GM18508 (cell line): ENCODE results near the gene GATA6.
"Not testable (repeated sequence)": the region's sequence is repeated elsewhere in the genome, so short reads cannot be mapped to it uniquely, and the experiment has no call there.

Experiments
- ATAC-seq: cut with Tn5 transposase; IDR thresholded peaks from one replicate; pipeline ENCODE4 v1.9.1; 2021; ENCODE audit warnings: moderate number of reproducible peaks; ENCODE audit not compliant: insufficient read depth, unreplicated experiment

Gene GATA6

DNA sequence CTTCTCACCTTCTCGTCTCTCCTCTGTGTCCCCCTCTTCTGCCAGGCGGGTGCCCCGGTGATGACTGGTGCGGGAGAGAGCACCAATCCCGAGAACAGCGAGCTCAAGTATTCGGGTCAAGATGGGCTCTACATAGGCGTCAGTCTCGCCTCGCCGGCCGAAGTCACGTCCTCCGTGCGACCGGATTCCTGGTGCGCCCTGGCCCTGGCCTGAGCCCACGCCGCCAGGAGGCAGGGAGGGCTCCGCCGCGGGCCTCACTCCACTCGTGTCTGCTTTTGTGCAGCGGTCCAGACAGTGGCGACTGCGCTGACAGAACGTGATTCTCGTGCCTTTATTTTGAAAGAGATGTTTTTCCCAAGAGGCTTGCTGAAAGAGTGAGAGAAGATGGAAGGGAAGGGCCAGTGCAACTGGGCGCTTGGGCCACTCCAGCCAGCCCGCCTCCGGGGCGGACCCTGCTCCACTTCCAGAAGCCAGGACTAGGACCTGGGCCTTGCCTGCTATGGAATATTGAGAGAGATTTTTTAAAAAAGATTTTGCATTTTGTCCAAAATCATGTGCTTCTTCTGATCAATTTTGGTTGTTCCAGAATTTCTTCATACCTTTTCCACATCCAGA is 31.3 kb downstream of the GATA6 start:
- ATAC-seq, result no peak

DNA sequence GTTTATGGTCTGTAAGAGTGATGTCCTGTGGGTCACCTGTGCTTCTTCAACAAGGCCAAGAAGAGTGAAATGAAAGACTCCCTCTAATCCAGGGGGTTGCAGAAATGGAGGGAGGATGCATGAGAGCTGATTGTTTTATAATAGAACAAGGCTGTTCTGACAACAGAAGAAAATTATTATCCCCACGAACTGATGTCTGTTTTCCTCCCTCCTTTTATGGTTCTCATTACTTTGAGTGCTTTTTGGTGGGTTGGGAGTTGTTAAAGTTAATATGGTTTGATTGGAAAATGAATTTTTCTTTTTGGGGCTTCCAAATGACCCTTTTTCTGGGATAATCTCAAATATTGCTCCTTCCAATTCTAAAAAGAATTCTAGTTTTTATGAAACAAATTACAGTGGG is 33.6 kb downstream of the GATA6 start:
- ATAC-seq, result no peak

DNA sequence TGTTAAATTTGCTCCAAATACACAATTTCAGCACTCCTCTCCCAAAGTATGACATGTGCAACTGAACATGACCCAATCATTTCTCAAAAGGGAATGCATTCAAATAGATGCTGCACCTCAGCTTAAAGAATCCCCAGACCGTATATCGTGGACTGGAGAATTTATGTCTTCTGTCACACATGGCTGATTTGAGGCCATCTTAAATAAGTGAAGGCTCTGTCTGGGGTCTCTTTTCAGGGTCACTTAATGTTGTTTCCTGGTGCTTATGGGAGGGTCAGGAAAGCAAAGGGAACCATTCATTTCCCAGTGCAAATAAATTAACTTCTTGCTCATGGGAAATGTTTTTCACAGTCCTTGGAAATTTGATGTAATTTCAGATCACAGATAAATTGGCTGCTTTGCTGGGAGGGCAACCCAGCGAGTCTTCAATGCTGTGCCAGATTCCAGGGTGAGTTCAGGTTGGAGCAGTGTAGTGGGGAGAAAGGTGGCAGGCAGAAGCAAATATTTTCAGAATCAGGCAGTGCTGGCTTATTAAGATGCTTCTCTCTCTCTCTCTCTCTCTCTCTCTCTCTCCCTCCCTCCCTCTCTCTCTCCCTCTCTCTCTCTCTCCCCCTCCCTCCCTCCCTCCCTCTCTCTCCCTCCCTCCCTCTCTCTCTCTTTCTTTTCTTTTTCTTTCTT is 34.3 kb downstream of the GATA6 start:
- ATAC-seq, result no peak

DNA sequence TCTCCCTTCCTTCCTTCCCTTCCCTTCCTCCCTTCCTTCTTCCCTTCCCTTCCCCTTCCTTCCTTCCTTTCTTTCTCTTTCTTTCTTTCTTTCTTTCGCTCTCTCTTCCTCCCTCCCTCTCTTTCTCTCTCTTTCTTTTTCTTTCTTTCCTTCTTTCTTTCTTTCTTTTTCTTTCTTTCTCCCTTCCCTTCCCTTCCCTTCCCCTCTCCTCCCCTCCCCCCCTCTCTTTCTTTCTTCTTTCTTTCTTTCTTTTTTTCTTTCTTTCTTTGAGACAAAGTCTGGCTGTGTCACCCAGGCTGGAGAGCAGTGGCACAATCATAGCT is 34.8 kb downstream of the GATA6 start:
- no peak for ATAC-seq

DNA sequence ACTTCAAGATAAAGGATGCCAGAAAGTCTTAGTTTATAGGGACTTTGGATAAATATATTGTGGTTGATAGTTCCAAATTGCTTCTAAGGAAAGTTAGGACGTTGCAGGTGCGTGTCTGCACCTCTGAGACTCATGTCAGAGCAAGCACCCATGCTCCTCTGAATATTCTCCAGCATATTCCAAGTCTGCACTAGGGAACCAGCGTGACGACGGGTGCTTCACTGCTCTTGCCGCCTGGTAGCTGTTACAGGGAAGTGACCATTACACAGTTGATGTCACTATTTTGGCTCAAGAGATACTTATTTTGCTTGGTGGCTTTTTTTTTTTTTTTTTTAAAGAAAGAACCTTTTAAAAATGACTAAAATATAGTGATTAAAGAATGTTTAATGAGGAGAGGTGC is 35.6 kb downstream of the GATA6 start:
- ATAC-seq, result no peak

DNA sequence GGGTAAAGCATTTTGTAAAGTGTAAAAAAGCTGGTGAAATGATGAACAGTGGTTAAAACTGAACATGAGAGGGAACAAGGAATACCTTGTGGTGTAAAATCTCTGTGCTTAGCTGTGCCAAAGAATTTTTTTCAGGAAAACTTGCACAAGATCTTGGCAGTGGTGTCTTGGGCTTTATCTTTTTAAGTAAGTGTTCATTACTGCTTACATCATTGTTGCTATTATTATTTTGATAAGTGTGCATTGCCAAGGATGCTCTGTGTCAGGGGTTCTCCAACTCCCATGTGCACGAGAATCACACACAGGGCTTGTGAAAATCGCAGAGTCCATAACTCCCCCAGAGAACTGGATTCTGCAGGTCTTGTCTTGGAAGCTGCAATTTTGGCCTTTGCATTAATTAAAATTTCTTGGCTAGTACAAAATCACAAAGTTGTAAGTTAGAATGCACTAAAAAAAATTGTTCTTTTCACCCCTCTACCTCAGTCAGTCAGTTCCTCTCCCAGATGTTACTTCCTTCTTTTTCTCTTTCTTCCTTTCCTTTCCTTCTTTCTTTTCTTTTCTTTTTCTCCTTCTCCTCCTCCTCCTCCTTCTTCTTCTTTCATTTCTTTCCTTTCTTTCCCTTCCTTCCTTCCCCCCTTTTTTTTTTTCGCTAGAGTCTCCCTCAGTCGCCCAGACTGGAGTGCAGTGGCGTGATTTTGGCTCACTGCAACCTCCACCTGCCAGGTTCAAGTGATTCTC is 37.8 kb downstream of the GATA6 start:
- ATAC-seq, result no peak

DNA sequence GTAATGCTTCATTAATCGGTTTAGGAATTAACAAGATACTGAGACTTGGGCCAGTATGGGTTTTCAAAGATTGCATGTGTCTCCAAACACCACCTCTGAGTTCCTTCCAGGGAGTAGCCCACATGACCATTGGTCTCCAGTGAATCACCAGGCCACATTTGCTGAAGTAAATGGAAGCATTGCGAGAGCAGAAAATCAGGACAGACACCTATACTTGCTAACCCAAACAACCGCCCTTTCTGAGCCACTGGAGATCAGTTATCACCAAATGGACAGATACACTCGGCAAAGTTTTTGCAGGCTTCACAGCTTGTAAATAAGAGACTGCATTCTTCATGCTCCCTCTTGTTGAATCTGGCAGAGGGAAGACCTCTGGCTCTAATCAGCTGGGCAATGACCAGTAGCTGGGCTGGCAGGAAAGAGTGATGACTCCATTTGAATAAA is 40.9 kb downstream of the GATA6 start:
- no peak for ATAC-seq

DNA sequence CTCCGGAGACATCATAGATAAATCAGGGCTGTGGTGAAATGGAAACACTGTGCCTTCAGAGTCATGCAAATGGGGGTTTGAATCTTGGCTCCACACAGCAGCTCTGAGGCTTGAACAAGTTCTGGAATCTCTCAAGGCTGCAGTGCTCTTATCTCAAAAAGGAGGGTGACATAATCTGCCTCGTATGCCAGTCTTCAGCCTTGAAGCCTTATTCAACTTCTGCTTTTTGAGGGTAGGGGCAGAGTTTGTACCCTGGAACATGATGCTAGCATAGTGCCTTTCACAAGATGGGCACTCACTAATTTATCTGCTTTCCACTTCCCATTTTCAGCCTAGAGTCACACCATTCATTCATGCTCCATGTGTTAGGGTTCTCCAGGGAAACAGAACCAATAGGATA is 42.3 kb downstream of the GATA6 start:
- no peak for ATAC-seq

DNA sequence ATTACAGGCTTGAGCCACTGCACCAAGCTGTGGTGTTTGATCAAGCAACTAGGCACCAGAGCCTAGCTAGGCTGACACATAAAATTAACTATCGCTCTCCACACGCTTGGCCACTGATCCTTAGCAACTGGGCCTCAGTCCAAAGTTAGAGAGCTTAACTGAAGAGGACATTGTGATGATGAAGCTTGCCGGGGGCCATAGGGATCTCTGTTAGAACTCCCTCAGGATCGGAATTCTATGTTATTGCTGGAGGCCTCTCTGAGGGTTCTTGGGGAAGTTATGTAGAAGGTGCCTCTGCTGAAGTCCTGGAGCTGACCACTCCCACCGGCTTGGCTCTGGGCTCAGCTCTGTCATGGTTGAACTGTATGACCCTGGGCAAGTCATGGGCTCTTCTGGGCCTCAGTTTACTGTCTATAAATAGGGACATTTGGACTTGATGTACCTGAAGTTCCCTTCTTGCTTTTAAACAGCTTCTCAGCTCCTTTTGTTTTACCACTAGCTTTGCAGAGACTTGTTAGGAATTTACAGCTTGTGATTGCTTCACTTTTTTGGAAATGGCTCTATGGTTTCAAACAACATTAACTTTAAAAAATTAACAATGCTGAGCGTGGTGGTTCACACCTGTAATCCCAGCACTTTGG is 44.1 kb downstream of the GATA6 start:
- no peak for ATAC-seq

DNA sequence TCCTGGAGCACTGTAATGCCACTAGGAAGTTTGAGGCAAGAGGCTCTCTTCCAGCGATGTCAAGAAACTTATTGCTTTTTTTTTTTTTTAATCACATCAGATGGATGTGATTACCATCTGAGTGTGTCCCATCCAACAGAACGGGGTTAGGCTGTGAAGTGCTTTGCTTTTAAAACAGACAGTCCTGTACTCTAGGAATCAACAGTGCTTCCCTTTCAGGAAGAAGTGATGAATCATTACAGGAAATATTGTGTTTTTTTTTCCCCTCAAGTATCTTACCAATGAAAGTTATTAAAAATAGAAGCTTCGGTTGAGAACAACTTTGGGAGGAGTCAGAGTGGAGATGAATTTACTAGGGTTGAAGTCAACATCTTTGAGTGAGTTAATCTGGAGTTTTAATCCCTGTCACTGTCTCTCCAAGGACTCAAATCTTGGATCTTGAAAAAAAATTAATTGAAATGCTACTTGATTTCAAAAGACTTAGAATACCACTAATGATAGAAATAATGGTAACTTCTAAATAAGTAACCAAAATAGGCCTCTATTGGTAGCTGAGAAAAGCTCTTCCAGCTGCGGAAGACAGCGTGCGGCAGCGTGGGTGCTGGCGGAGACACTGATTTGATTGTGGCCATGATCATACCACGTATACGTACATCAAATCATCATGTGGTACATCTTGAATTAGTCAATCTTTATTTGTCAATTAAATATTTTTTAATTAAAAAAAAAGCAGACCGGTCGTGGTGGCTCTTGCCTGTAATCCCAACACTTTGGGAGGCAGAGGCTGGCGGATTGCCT is 45.5 kb downstream of the GATA6 start:
- ATAC-seq, result no peak

DNA sequence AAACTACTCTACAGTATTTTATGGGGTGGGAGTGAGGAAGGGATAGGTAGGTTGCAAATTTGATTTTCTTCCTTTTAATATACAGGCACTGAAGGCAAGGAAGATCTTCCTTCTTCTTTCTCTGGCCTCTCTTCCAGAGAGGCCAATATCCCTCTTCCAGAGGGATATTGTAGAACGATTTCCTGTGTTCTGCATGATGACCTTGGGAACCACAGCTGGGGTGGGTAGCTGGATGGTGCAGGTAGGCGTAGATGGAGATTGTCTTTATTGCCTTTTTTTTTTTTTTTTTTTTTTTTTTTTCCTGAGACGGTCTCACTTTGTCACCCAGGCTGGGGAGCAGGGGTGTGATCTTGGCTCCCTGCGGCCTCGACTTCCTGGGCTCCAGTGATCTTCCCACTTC is 49.4 kb downstream of the GATA6 start:
- no peak for ATAC-seq

DNA sequence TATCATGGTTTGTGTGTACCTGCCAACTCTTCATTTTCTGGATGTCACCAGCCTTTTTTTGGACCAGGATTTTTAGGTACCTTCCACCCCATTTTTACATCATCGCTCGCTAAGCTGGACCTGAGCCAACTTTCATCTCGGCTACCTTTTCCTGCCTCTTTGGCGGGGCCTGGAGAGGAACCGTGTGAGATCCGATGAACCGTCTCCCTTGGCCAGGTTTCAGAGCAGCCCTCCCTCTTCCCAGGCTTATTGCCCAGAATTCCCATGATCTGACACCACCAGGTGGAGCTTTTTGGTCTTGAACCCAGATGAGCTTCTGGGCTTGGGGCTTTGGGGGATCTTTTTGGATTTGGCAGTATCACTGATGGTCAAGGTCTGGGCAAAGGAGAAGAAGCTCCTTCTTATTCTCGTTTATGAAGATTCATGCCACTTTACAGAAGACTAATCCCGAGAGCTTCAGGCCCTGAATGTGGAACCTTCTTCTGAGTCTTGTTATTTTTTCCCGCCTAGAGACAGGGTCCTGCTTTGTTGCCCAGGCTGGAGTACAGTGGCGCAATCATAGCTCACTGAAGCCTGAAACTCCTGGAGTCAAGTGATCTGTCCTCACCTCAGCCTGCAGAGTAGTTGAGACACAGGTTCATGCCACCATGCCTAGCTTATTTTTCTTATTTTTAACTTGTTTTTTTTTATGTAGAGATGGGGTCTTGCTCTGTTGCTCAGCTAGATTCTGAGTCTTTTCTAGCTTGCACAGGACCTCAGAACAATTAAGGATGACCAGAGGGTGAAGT is 50.4 kb downstream of the GATA6 start:
- ATAC-seq, result no peak

DNA sequence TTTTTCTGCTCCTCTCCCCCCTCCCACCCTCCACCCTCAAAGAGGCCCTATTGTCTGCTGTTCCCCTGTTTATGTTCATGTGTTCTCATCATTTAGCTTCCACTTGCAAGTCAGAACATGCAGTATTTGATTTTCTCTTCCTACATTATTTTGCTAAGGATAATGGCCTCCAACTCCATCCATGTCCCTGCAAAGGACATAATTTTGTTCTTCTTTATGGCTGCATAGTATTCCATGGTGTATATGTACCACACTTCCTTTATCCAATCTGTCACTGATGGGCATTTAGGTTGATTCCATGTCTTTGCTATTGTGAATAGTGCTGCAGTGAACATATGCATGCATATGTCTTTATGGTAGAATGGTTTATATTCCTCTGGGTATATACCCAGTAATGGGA is 51.2 kb downstream of the GATA6 start:
- ATAC-seq, result not testable (repeated sequence)

DNA sequence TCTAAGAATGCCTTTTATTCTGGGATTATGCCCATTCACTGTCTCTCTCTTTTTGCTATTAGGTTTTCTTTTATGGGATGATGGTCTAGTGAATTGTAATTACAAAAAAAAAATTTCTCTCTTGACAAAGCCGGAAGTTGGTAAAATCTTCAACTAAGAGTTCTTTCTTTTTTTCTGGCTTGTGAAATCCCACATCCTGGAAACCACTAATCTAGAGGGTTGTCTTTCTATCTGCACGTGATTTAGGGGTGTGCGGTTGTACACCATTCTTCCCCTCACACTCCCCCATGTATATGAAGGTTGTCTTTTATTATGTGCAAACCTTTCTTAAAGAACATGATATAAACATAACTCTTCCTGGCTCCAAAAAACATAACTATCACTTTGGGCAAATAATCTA is 52.0 kb downstream of the GATA6 start:
- ATAC-seq, result no peak

DNA sequence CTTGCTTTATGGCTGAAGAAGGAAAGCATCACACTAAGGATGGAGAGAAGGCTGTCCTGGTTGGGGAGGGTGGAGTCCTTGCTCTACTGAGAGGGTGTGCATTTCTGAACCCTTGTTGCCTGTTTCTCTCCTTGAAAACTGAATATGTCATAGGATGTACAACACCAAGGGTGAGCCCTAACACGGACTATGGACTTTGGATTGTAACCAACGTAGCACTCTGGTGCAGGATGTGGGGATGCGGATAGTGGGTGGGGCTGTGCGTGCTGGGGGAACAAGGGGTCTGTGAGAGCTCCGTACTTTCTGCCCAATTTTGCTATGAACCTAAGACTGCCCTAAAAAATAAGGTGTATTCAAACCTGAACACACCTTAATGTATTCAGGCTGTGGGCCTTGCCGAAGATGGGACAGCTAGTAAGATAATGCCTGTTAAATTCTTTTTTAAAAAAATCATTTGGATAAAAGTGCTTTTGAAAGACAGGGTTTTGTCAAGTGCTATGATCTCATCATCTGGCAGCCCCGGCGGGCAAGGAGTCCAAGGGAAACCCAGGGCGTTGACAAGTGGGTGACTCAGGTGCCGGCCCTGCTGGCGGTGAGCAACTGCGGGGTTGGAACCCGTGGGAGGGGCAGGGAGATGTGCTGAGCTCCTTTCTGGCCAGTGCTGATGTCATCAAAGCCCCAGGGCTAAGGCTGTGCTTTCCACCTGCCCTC is 54.0 kb downstream of the GATA6 start:
- no peak for ATAC-seq

DNA sequence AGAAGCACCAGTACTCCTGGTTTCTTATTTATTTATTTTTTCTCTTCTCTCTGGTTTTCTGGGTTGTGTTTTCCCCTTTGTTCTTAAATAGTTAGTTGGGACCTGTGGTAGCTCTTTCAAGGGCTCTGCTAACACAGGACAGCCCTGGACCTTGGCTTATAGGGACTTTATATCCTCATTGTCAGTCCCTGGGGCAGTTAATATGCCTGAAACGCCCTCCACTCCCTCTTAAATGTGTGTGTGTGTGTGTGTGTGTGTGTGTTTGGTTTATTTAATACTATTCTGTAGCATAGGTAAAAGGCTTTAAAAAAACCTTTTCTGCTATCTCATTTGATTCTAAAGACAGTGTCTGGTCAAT is 54.6 kb downstream of the GATA6 start:
- no peak for ATAC-seq

DNA sequence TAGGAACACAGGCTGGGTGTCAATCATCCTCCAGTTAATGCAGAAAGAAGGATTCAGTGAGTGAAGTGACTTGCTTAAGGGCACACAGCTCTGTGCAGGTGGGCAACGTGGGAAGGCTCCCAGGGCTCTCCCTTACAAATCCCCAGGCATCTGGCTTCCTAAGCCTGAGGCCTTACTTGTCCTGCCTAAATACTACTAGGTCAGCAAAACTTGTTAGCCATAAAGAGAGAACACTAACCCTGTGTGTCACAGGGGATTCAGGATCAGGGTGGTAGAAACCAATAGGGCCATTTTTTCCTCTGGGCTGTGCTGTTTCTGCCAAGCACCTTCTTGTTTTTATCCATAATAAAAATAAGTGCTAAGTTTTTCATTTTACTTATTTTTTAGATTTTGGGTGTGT is 55.0 kb downstream of the GATA6 start:
- ATAC-seq, result no peak

DNA sequence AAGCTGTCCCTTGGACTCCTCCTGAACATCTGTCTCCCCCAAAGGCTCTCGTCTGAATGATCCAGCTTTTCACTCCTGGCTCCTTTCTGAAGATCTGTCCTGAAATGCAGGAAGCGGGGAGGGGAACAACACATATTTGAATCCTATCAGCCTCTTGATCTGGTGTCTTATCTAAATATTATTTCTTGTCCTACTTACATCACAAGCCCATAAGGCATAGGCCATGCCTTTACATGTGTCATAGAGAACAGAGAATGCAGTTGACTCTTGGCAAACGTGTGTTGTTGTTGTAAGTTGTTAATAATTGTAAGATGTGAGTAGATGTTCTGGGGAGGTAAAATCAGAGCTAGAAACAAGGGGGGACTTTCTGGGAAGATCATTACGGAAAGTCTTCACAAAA is 57.4 kb downstream of the GATA6 start:
- no peak for ATAC-seq

DNA sequence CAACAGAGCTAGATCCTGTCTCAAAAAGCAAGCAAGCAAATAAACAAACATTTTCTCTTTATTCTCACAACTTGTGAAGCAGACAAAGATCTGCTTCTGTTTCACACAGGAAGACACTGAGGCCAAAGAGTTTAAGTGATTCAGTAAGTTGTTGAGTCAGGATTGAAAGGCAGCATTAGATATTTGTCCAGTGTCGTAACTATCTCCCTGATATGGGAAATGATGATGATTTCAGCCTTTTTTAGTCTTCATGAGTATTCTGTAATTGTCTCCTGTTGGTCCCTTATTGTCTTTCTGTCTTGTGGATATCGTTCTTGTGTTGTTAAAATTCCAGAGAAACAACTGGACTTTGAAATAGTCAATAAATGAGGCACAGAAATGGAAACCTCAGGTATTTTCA is 59.6 kb downstream of the GATA6 start:
- ATAC-seq, result no peak
